HEK293 (cell line): ENCODE results near the gene SCAND1.

Source experiments
- CTCF ChIP-seq: fragments of 450-650 bp; formaldehyde crosslinking; IDR thresholded peaks from 2 replicates; pipeline ENCODE4 v1.5.1; 2016; ENCODE audit warnings: missing biosample characterization, missing genetic modification characterization
- ZNF449 ChIP-seq: fragments of 450-650 bp; formaldehyde crosslinking; IDR thresholded peaks from 2 replicates; pipeline ENCODE4 v1.5.1; 2017; ENCODE audit warnings: missing biosample characterization, mild to moderate bottlenecking, missing genetic modification characterization, moderate library complexity

GRCh38 chr20:35942243-35942642, 12.1 kb downstream of the SCAND1 start:
- TF ChIP-seq CTCF (tag by site-specific recombination) (no peak), ZNF449 (tag by site-specific recombination) (no peak)
